Activated T-helper 2 cell treated with anti-CD3 and anti-CD28 coated beads, Interferon-gamma antibody, Interleukin-2, Interleukin-4, amounts not matched to agents 10 μg/mL and 5 μg/mL and 100 μg/mL, durations not matched to agents 14 hours and 24 hours and 36 hours (primary cell): ENCODE measurements around the gene FAM3D. TPM values are rescaled to one million over a fixed set of nuclear protein-coding genes. Genes with fewer than 3 reads are reported as not detected.

Source experiments
- DNase-seq: peaks from one replicate; pipeline ENCODE4 v3.0.0; 2021; ENCODE audit warnings: low spot score
- H3K27ac Mint-ChIP-seq: one replicate; pipeline ENCODE4 v1.8.0; 2021; ENCODE audit warnings: mixed read lengths
- H3K27me3 Mint-ChIP-seq: one replicate; pipeline ENCODE4 v1.8.0; 2021; ENCODE audit warnings: low read depth, mixed read lengths
- H3K36me3 Mint-ChIP-seq: one replicate; pipeline ENCODE4 v1.8.0; 2021; ENCODE audit warnings: low read depth, mixed read lengths
- H3K4me1 Mint-ChIP-seq: one replicate; pipeline ENCODE4 v1.8.0; 2021; ENCODE audit warnings: low read depth, mixed read lengths
- H3K4me3 Mint-ChIP-seq: one replicate; pipeline ENCODE4 v1.8.0; 2021; ENCODE audit warnings: low read depth, mild to moderate bottlenecking, moderate library complexity, mixed read lengths
- H3K9me3 Mint-ChIP-seq: one replicate; pipeline ENCODE4 v1.8.0; 2021; ENCODE audit warnings: mixed read lengths
- intact Hi-C: fragments of 100-400 bp; cut with micrococcal nuclease; formaldehyde crosslinking; loops from one replicate; pipeline ENCODE4 v1.15.1; 2023
- total RNA-seq: library from RNA; stranded (reverse); gene quantifications from 2 replicates; pipeline ENCODE4 v1.2.3, GENCODE V29; 2022

FAM3D gene
- total RNA-seq, 1 donor from 2014 or later: not detected

- peaks cover 4% of the 10 kb centered on the region for H3K4me1 Mint-ChIP-seq
- H3K27ac Mint-ChIP-seq: no peak overlapping the region
- peaks cover 7% of the 10 kb centered on the region for H3K27me3 Mint-ChIP-seq
- no peaks in the 10 kb centered on the region for H3K36me3 Mint-ChIP-seq
- intact Hi-C loops: no loop called here
- DNase-seq: no peak
- H3K4me3 Mint-ChIP-seq: no peak overlapping the region
- H3K9me3 Mint-ChIP-seq: no peaks in the 10 kb centered on the region
These were observed 53.1 kb downstream of the FAM3D start for GRCh38 chr3:58613236-58614132.

- Mint-ChIP-seq H3K9me3 (no peaks in the 10 kb centered on the region), H3K4me1 (peaks cover 7% of the 10 kb centered on the region), H3K4me3 (no peak overlapping the region), H3K27ac (no peak overlapping the region), H3K36me3 (no peaks in the 10 kb centered on the region), H3K27me3 (peaks cover 7% of the 10 kb centered on the region)
- intact Hi-C loops: no loop called here
- no peak for DNase-seq
These were observed 53.7 kb downstream of the FAM3D start for GRCh38 chr3:58612830-58613229.

GRCh38 chr3:58609990-58610389 is 56.6 kb downstream of the FAM3D start:
- Mint-ChIP-seq H3K27ac (no peak overlapping the region), H3K27me3 (peaks cover 8% of the 10 kb centered on the region), H3K4me3 (no peak overlapping the region), H3K9me3 (no peaks in the 10 kb centered on the region), H3K36me3 (no peaks in the 10 kb centered on the region), H3K4me1 (peaks cover 8% of the 10 kb centered on the region)
- DNase-seq: no peak
- intact Hi-C loops: no loop called here

GRCh38 chr3:58608648-58609047 is 57.9 kb downstream of the FAM3D start:
- Mint-ChIP-seq H3K4me1 (peaks cover 8% of the 10 kb centered on the region), H3K9me3 (no peaks in the 10 kb centered on the region), H3K27me3 (peaks cover 8% of the 10 kb centered on the region), H3K27ac (no peak overlapping the region), H3K36me3 (no peaks in the 10 kb centered on the region), H3K4me3 (no peak overlapping the region)
- DNase-seq: no peak
- intact Hi-C loops: no loop called here

- intact Hi-C loops: no loop called here
- H3K4me3 Mint-ChIP-seq: no peak overlapping the region
- H3K27ac Mint-ChIP-seq: no peak overlapping the region
- no peaks in the 10 kb centered on the region for H3K9me3 Mint-ChIP-seq
- no peak for DNase-seq
- no peaks in the 10 kb centered on the region for H3K36me3 Mint-ChIP-seq
- peaks cover 10% of the 10 kb centered on the region for H3K27me3 Mint-ChIP-seq
- H3K4me1 Mint-ChIP-seq: peaks cover 8% of the 10 kb centered on the region
These were observed 58.8 kb downstream of the FAM3D start for GRCh38 chr3:58607816-58608215.

- H3K27ac Mint-ChIP-seq: no peak overlapping the region
- no peak for DNase-seq
- H3K27me3 Mint-ChIP-seq: peaks cover 8% of the 10 kb centered on the region
- H3K36me3 Mint-ChIP-seq: no peaks in the 10 kb centered on the region
- no peaks in the 10 kb centered on the region for H3K9me3 Mint-ChIP-seq
- no peak overlapping the region for H3K4me3 Mint-ChIP-seq
- intact Hi-C loops: no loop called here
- H3K4me1 Mint-ChIP-seq: peaks cover 8% of the 10 kb centered on the region
These were observed 59.9 kb downstream of the FAM3D start for GRCh38 chr3:58606693-58607092.

GRCh38 chr3:58604031-58604430 is 62.5 kb downstream of the FAM3D start:
- Mint-ChIP-seq H3K4me3 (no peak overlapping the region), H3K27me3 (peaks cover 10% of the 10 kb centered on the region), H3K27ac (no peak overlapping the region), H3K4me1 (peaks cover 4% of the 10 kb centered on the region), H3K36me3 (no peaks in the 10 kb centered on the region), H3K9me3 (no peaks in the 10 kb centered on the region)
- no peak for DNase-seq
- intact Hi-C loops: no loop called here

- Mint-ChIP-seq H3K9me3 (no peaks in the 10 kb centered on the region), H3K36me3 (no peaks in the 10 kb centered on the region), H3K27ac (no peak overlapping the region), H3K4me3 (no peak overlapping the region), H3K4me1 (peaks cover 4% of the 10 kb centered on the region), H3K27me3 (peaks cover 10% of the 10 kb centered on the region)
- DNase-seq: no peak
- intact Hi-C loops: no loop called here
These were observed 63.0 kb downstream of the FAM3D start for GRCh38 chr3:58603606-58604005.

GRCh38 chr3:58597770-58598310 is 68.7 kb downstream of the FAM3D start:
- Mint-ChIP-seq H3K4me3 (no peak overlapping the region), H3K27ac (no peak overlapping the region), H3K4me1 (no peaks in the 10 kb centered on the region), H3K36me3 (no peaks in the 10 kb centered on the region), H3K9me3 (no peaks in the 10 kb centered on the region), H3K27me3 (peaks cover 6% of the 10 kb centered on the region)
- no peak for DNase-seq
- intact Hi-C loops: no loop called here

- Mint-ChIP-seq H3K27ac (no peak overlapping the region), H3K4me3 (no peak overlapping the region), H3K36me3 (no peaks in the 10 kb centered on the region), H3K27me3 (peaks cover 6% of the 10 kb centered on the region), H3K4me1 (no peaks in the 10 kb centered on the region), H3K9me3 (no peaks in the 10 kb centered on the region)
- no peak for DNase-seq
- intact Hi-C loops: no loop called here
These were observed 69.6 kb downstream of the FAM3D start for GRCh38 chr3:58596834-58597518.

GRCh38 chr3:58594117-58594516 is 72.5 kb downstream of the FAM3D start:
- H3K9me3 Mint-ChIP-seq: no peaks in the 10 kb centered on the region
- H3K4me3 Mint-ChIP-seq: no peak overlapping the region
- H3K27ac Mint-ChIP-seq: no peak overlapping the region
- no peak for DNase-seq
- intact Hi-C loops: no loop called here
- peaks cover 10% of the 10 kb centered on the region for H3K27me3 Mint-ChIP-seq
- H3K4me1 Mint-ChIP-seq: no peaks in the 10 kb centered on the region
- no peaks in the 10 kb centered on the region for H3K36me3 Mint-ChIP-seq

- Mint-ChIP-seq H3K4me1 (no peaks in the 10 kb centered on the region), H3K9me3 (no peaks in the 10 kb centered on the region), H3K27ac (no peak overlapping the region), H3K4me3 (no peak overlapping the region), H3K36me3 (no peaks in the 10 kb centered on the region), H3K27me3 (peaks cover 29% of the 10 kb centered on the region)
- no peak for DNase-seq
- intact Hi-C loops: no loop called here
These were observed 74.8 kb downstream of the FAM3D start for GRCh38 chr3:58591517-58592510.
